SK-N-SH (cell line): ENCODE measurements around the gene OLFM2. TPM values are rescaled to one million over a fixed set of nuclear protein-coding genes. Genes with fewer than 3 reads are reported as not detected.

Source experiments
- CTCF ChIA-PET: fragments of 300-600, 350-600 bp; formaldehyde crosslinking; extraction: SDS; loops from one replicate; lab custom pipeline; 2021; lab: Yijun Ruan, JAX
- POLR2A ChIA-PET: fragments of 350-600 bp; sonication (Branson Sonifier 250); formaldehyde crosslinking; extraction: SDS; loops from one replicate; lab custom pipeline; 2020; ENCODE audit warnings: antibody characterized with exemption, inconsistent platforms; lab: Yijun Ruan, JAX
- DNase-seq: peaks from one replicate; pipeline ENCODE4 v3.0.0; 2012
- H2AFZ ChIP-seq: fragments of 200-600 bp; sonication (generic); 2 replicates; pipeline ENCODE4 v1.8.1; 2016; ENCODE audit warnings: antibody characterized with exemption, mild to moderate bottlenecking, low read depth
- H3F3A ChIP-seq: fragments of 200-600 bp; sonication (generic); replicated peaks from 2 replicates; pipeline ENCODE3; 2016; ENCODE audit warnings: antibody characterized with exemption, mild to moderate bottlenecking; ENCODE audit not compliant: insufficient read depth
- H3K27ac ChIP-seq, 2 experiments: fragments of 200-500 bp in 1 of 2; fragments of 200-600 bp in 1 of 2; sonication (Bioruptor generic) in 1 of 2; sonication (generic), shearing (Covaris generic) in 1 of 2; 2 replicates each; pipeline versions ENCODE4 v1.5.1 to v1.6.1; 2014 to 2016; ENCODE audit warnings: low read depth in 2 of 2, inconsistent platforms in 1 of 2, low read length in 1 of 2, mild to moderate bottlenecking in 1 of 2, mixed read lengths in 1 of 2
- H3K27me3 ChIP-seq: fragments of 200-600 bp; sonication (generic), shearing (Covaris generic); 2 replicates; pipeline ENCODE4 v1.6.1; 2016; ENCODE audit warnings: mixed run types; ENCODE audit not compliant: insufficient read depth
- H3K36me3 ChIP-seq, 2 experiments: fragments of 200-500 bp in 1 of 2; fragments of 200-600 bp in 1 of 2; sonication (Bioruptor generic) in 1 of 2; sonication (generic) in 1 of 2; replicated peaks in 1 of 2; 2 replicates each; pipeline versions ENCODE3 to v1.5.1; 2014 to 2016; ENCODE audit warnings: low read length in 1 of 2, mild to moderate bottlenecking in 1 of 2; ENCODE audit not compliant: insufficient read depth in 2 of 2, control insufficient read depth in 1 of 2
- H3K4me1 ChIP-seq, 2 experiments: fragments of 200-500 bp in 1 of 2; fragments of 200-600 bp in 1 of 2; sonication (Bioruptor generic) in 1 of 2; sonication (generic), shearing (Covaris generic) in 1 of 2; 2 replicates each; pipeline versions ENCODE4 v1.5.1 to v1.6.1; 2014 to 2016; ENCODE audit warnings: low read depth in 1 of 2, low read length in 1 of 2, mixed run types in 1 of 2; ENCODE audit not compliant: insufficient read depth in 2 of 2, control insufficient read depth in 1 of 2
- H3K4me2 ChIP-seq: fragments of 200-600 bp; sonication (generic), shearing (Covaris generic); 2 replicates; pipeline ENCODE4 v1.6.1; 2017; ENCODE audit warnings: mixed run types
- H3K4me3 ChIP-seq, 2 experiments: fragments of 200-500 bp in 1 of 2; fragments of 200-600 bp in 1 of 2; sonication (Bioruptor generic) in 1 of 2; sonication (generic), shearing (Covaris generic) in 1 of 2; 2 replicates each; pipeline versions ENCODE4 v1.5.1 to v1.8.1; 2014 to 2016; ENCODE audit warnings: low read depth in 2 of 2, inconsistent platforms in 1 of 2, low read length in 1 of 2, mild to moderate bottlenecking in 1 of 2, mixed read lengths in 1 of 2, moderate library complexity in 1 of 2
- H3K79me2 ChIP-seq: fragments of 200-600 bp; sonication (generic); 2 replicates; pipeline ENCODE4 v1.8.1; 2017; ENCODE audit warnings: mild to moderate bottlenecking; ENCODE audit not compliant: insufficient read depth
- H3K9ac ChIP-seq: fragments of 200-600 bp; sonication (generic); 2 replicates; pipeline ENCODE4 v1.6.1; 2017; ENCODE audit warnings: mixed run types
- H3K9me2 ChIP-seq: fragments of 200-600 bp; sonication (generic); 2 replicates; pipeline ENCODE4 v1.6.1; 2017; ENCODE audit warnings: mixed run types
- H3K9me3 ChIP-seq: fragments of 200-600 bp; sonication (generic); 2 replicates; pipeline ENCODE4 v1.6.1; 2017; ENCODE audit warnings: mixed run types, mild to moderate bottlenecking, moderate library complexity
- H4K20me1 ChIP-seq: fragments of 200-600 bp; sonication (generic); 2 replicates; pipeline ENCODE4 v1.6.1; 2017; ENCODE audit warnings: mild to moderate bottlenecking, mixed run types; ENCODE audit not compliant: insufficient read depth
- CHD2 ChIP-seq: fragments of 150-350 bp; IDR thresholded peaks from 2 replicates; pipeline ENCODE4 v1.6.1; 2018; ENCODE audit warnings: low read length; ENCODE audit not compliant: partially characterized antibody
- CTCF ChIP-seq: fragments of 200-600 bp; sonication (generic); IDR thresholded peaks from 2 replicates; pipeline ENCODE4 v1.6.1; 2017; ENCODE audit warnings: antibody characterized with exemption, mild to moderate bottlenecking, moderate library complexity
- ELF1 ChIP-seq: IDR thresholded peaks from 2 replicates; pipeline ENCODE4 v1.4.0; 2012
- GABPA ChIP-seq: IDR thresholded peaks from 2 replicates; pipeline ENCODE4 v1.4.0; 2012; ENCODE audit warnings: low read depth, mild to moderate bottlenecking
- IRF3 ChIP-seq: fragments of 150-350 bp; IDR thresholded peaks from 2 replicates; pipeline ENCODE4 v1.6.1; 2016; ENCODE audit warnings: mild to moderate bottlenecking, low read depth, low read length
- MEF2A ChIP-seq: IDR thresholded peaks from 2 replicates; pipeline ENCODE4 v1.4.0; 2012; ENCODE audit warnings: low read depth, borderline replicate concordance
- MXI1 ChIP-seq: IDR thresholded peaks from 2 replicates; pipeline ENCODE4 v1.6.1; 2012; ENCODE audit warnings: mild to moderate bottlenecking, low read depth, low read length, improper control_type of control experiment
- NFIC ChIP-seq: IDR thresholded peaks from 2 replicates; pipeline ENCODE4 v1.4.0; 2012; ENCODE audit warnings: borderline replicate concordance
- NRF1 ChIP-seq: IDR thresholded peaks from 2 replicates; pipeline ENCODE4 v1.6.1; 2012; ENCODE audit warnings: low read depth, mild to moderate bottlenecking, low read length
- PBX3 ChIP-seq: IDR thresholded peaks from 2 replicates; pipeline ENCODE4; 2012
- POLR2AphosphoS5 ChIP-seq: IDR thresholded peaks from 2 replicates; pipeline ENCODE4 v1.6.1; 2012; ENCODE audit warnings: low read depth, low read length
- RCOR1 ChIP-seq: fragments of 150-350 bp; IDR thresholded peaks from 2 replicates; pipeline ENCODE4 v1.6.1; 2017; ENCODE audit warnings: antibody characterized with exemption, low read length
- RFX5 ChIP-seq: IDR thresholded peaks from 2 replicates; pipeline ENCODE4 v1.6.1; 2012; ENCODE audit warnings: mild to moderate bottlenecking, improper control_type of control experiment, low read length
- SIN3A ChIP-seq: IDR thresholded peaks from 2 replicates; pipeline ENCODE4 v1.6.1; 2012; ENCODE audit warnings: low read depth, mild to moderate bottlenecking, low read length, moderate library complexity, borderline replicate concordance
- SMC3 ChIP-seq: IDR thresholded peaks from 2 replicates; pipeline ENCODE4 v1.6.1; 2012; ENCODE audit warnings: low read depth, low read length, improper control_type of control experiment
- TAF1 ChIP-seq: IDR thresholded peaks from 2 replicates; pipeline ENCODE4 v1.6.1; 2012; ENCODE audit warnings: low read depth, mild to moderate bottlenecking, low read length, moderate library complexity, borderline replicate concordance
- TEAD4 ChIP-seq: IDR thresholded peaks from 2 replicates; pipeline ENCODE4 v1.4.0; 2012; ENCODE audit warnings: mild to moderate bottlenecking, borderline replicate concordance; ENCODE audit not compliant: insufficient read depth
- USF1 ChIP-seq: IDR thresholded peaks from 2 replicates; pipeline ENCODE4 v1.4.0; 2012; ENCODE audit warnings: low read depth, borderline replicate concordance
- USF2 ChIP-seq: fragments of 150-350 bp; IDR thresholded peaks from 2 replicates; pipeline ENCODE4 v1.6.1; 2017; ENCODE audit warnings: antibody characterized with exemption, low read length, low read depth, borderline replicate concordance
- YY1 ChIP-seq: IDR thresholded peaks from 2 replicates; pipeline ENCODE4 v1.4.0; 2012; ENCODE audit warnings: low read depth, mild to moderate bottlenecking
- WGBS: methylation state at CpG from one replicate; pipeline ENCODE4 v1.1.6; 2017; ENCODE audit warnings: low lambda C conversion rate; 5-methylcytosine and 5-hydroxymethylcytosine counted together
- polyA plus RNA-seq, 3 experiments: library from polyadenylated mRNA; depleted of rRNA; stranded (reverse); fragments of >200 nt; gene quantifications; 2 replicates each; pipeline ENCODE4 v1.2.3, GENCODE V29; 2012

The OLFM2 gene
- polyA plus RNA-seq, 1 of the 3 experiments (the other 2 are of a cell fraction) = 10.7 TPM

- H3K4me3 ChIP-seq = peak within 1 kb of the TSS; percentile 73 to 80
- H2AFZ ChIP-seq = no peak within 1 kb of the TSS
- H3K9ac ChIP-seq = peak within 1 kb of the TSS; percentile 79
- H4K20me1 ChIP-seq = peaks cover 8% of the 10 kb centered on the region; the same call in 1 of the 2 replicates
- peak within 1 kb of the TSS; percentile 34 to 61; a peak in 3 of 4 replicates for H3K27ac ChIP-seq
- peak within 1 kb of the TSS; percentile 98 for H3K4me2 ChIP-seq
- WGBS = under 1% methylated on average over 15 of the region's 73 CpGs
- H3K9me2 ChIP-seq = no peaks in the 10 kb centered on the region
- H3K27me3 ChIP-seq = no peaks in the 10 kb centered on the region
- H3F3A ChIP-seq = peaks cover 21% of the 10 kb centered on the region
- ChIA-PET POLR2A (interaction anchor here (0.6 kb wide), 1 partner anchor 18 kb away, joined by 3 read pairs; no protein-coding TSS in a partner anchor), CTCF (interaction anchor here (0.8 to 1.4 kb wide), 3 partner anchors 11 to 81 kb away, joined by 3 to 5 read pairs (median 3); no protein-coding TSS in a partner anchor)
- DNase-seq = peak; percentile 98
- TF ChIP-seq PBX3 (peak; percentile 87), CTCF (peak; percentile 44), POLR2AphosphoS5 (peak; percentile 56), TAF1 (peak; percentile 86), YY1 (peak; percentile 90), SIN3A (0 out of 2 replicates have a peak, but pooled peaks have one; percentile 53), MEF2A (no peak), SMC3 (no peak), NFIC (no peak), MXI1 (peak; percentile 99), RFX5 (peak; percentile 78), ELF1 (peak; percentile 6; the same call in 1 of the 2 replicates), USF2 (no peak), USF1 (no peak), NRF1 (peak; percentile 31; the same call in 1 of the 2 replicates), IRF3 (peak; percentile 79), TEAD4 (no peak), CHD2 (peak; percentile 59), RCOR1 (peak; percentile 60; the same call in 1 of the 2 replicates), GABPA (peak; percentile 49)
- H3K79me2 ChIP-seq = peaks cover 65% of the 10 kb centered on the region
- H3K4me1 ChIP-seq = peaks cover 0 to 17% of the 10 kb centered on the region in 2 experiments; a peak in 1 of 4 replicates
- no peaks in the 10 kb centered on the region for H3K9me3 ChIP-seq
- H3K36me3 ChIP-seq = peaks cover 10 to 36% of the 10 kb centered on the region in 2 experiments
These were observed 101.4 kb downstream of the OLFM2 start, which contains the start of gene PIN1 for GRCh38 chr19:9834726-9835506. PIN1 (plus strand) TSS chr19:9835318; CDS start chr19:9835345, 27 bp downstream.
